Urinary bladder (tissue), 4 donors: ENCODE data around the gene MANBA. TPM values are rescaled to one million over a fixed set of nuclear protein-coding genes. Genes with fewer than 3 reads are reported as not detected.
A peak's percentile ranks its signal among the peaks of the same experiment; 100 is the strongest.
"Not testable (repeated sequence)": the region's sequence is repeated elsewhere in the genome, so short reads cannot be mapped to it uniquely, and the experiment has no call there.

Experiments used
- DNase-seq: peaks from one replicate; pipeline ENCODE4 v3.0.0-alpha.2; 2015; ENCODE audit errors: extremely low spot score
- H3K27ac ChIP-seq: one replicate; pipeline ENCODE4 v1.5.1; 2013; ENCODE audit warnings: low read depth, mild to moderate bottlenecking, moderate library complexity
- H3K36me3 ChIP-seq: one replicate; pipeline ENCODE4 v1.6.1; 2013; ENCODE audit warnings: mild to moderate bottlenecking, moderate library complexity; ENCODE audit not compliant: insufficient read depth
- H3K4me1 ChIP-seq: one replicate; pipeline ENCODE4 v1.6.1; 2013; ENCODE audit warnings: mild to moderate bottlenecking, moderate library complexity; ENCODE audit not compliant: insufficient read depth
- H3K4me3 ChIP-seq: one replicate; pipeline ENCODE4 v1.5.1; 2013; ENCODE audit warnings: low read depth, low read length
- WGBS: extraction: QIAGEN DNeasy Blood & Tissue Kit; methylation state at CpG from one replicate; pipeline ENCODE4 v1.1.7; 2013; 5-methylcytosine and 5-hydroxymethylcytosine counted together
- polyA plus RNA-seq: library from polyadenylated mRNA; stranded (reverse); fragments of 200-250 nt; gene quantifications from one replicate; pipeline ENCODE4 v1.2.3, GENCODE V29; 2013
- total RNA-seq: library from RNA; depleted of rRNA; stranded (reverse); fragments of >200 nt; gene quantifications from one replicate; pipeline ENCODE4 v1.2.3, GENCODE V29; 2014
- donor health status: healthy with polysubstance abuse.
- donor health status: healthy.

Gene MANBA
- total and polyA plus RNA-seq, 2 donors: 23.3 to 62.2 TPM

DNA sequence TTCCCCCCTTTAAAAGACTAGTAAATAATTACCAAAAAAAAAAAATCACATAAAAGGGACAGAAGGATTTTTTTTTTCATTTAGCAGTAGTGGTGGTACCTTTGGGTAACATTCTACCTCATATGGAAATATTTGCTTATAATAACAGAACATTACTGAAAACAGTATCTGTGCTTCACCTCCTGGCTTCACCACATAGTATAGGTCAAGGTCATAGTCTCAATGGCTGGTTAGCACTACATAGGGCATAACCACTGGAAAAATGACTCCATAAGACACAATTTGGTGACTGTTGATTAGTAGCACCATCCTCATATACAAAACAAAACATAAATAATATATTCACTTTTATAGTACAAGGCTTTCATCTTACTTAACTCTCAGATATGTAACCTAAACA is 34.7 kb downstream of the MANBA start:
- DNase-seq: no peak
- H3K4me3 ChIP-seq: no peak overlapping the region
- H3K4me1 ChIP-seq: no peaks in the 10 kb centered on the region
- H3K36me3 ChIP-seq: peaks cover 3% of the 10 kb centered on the region
- H3K27ac ChIP-seq: no peak overlapping the region

DNA sequence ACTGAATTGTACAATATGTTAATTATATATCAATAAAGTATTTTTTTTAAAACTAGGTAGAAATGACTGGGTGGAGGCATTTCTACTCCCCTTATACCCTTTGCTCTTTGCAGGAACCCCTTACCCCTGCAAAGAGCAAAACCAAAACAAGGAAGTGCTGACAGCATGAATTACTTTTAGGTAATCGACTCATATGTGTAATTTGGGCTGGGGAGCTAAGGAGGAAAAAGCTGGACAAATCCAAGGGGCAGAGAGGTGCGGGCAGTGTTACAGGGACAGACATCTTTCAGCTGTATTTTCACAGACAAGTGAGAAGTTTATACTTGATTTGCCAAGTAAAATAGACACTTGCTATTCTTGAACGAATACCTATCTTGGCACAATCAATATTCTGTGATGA is 35.5 kb downstream of the MANBA start:
- H3K36me3 ChIP-seq: peaks cover 3% of the 10 kb centered on the region
- no peak overlapping the region for H3K27ac ChIP-seq
- WGBS: 80% methylated on average over 3 of the region's 3 CpGs
- DNase-seq: no peak
- H3K4me1 ChIP-seq: no peaks in the 10 kb centered on the region
- no peak overlapping the region for H3K4me3 ChIP-seq

DNA sequence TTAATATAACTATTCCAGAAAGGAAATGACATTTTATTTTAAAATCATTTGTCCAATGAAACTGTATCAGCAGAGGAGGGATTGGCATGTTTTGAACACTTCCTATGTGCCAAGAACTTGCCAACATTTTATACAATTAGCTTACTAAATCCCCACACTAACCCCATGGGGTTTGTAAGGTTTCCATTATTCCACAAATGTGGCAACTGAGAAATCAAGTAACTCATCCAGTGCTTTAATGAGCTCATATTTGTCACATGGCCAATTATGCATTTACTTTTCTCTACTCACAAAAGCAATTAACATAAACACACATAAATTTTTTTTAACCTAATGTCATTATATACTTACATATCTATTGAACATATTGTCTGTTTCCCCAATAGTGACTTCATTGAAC is 37.3 kb downstream of the MANBA start:
- DNase-seq: no peak
- no peak overlapping the region for H3K4me3 ChIP-seq
- H3K4me1 ChIP-seq: no peaks in the 10 kb centered on the region
- H3K36me3 ChIP-seq: peaks cover 3% of the 10 kb centered on the region
- H3K27ac ChIP-seq: no peak overlapping the region

DNA sequence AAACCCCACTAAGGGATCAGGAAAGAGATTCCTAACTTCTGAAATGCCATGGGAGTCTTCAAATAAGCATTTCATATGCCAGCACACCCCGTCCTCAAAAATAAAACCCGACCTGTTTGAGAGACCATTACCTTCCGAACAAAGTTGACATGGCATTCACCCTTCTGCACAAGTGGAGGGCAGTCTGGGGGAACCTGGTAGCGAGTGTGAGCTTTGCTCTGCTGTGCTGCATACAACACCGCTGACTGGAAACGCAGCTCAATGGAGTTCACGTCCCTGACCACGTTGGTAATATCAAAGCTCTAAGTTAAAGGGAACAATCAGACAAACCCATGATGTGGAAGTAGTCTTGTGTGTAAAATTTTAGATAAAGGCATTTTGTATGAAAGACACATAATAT is 38.0 kb downstream of the MANBA start:
- no peak overlapping the region for H3K4me3 ChIP-seq
- peaks cover 3% of the 10 kb centered on the region for H3K36me3 ChIP-seq
- WGBS: 93% methylated on average over 8 of the region's 8 CpGs
- DNase-seq: no peak
- H3K27ac ChIP-seq: no peak overlapping the region
- no peaks in the 10 kb centered on the region for H3K4me1 ChIP-seq

DNA sequence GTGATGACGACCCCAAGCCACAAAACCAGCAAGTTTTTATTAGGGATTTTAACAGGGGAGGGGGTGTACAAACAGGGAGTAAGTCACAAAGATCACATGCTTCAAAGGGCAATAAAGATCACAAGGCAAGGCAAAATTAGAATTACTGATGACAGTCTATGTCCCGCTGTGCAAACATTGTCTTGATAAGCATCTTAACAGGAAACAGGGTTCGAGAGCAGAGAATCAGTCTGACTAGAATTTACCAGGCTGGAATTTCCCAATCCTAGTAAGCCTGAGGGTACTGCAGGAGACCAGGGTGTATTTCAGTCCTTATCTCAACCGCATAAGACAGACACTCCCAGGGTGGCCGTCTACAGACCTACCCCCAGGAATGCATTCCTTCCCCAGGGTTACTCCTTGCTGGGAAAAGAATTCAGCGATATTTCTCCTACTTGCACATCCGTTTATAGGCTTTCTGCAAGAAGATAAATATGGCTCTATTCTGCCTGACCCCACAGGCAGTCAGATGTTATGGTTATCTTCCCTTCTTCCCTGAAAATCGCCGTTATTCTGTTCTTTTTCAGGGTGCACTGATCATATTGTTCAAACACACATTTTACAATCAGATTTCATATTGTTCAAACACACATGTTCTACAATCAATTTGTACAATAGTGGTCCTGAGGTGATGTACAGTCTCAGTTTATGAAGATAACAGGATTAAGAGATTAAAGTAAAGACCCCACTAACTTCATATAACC is 41.8 kb downstream of the MANBA start:
- WGBS: 83% methylated on average over 9 of the region's 9 CpGs
- not testable (repeated sequence) for H3K4me1 ChIP-seq, H3K36me3 ChIP-seq, DNase-seq, H3K4me3 ChIP-seq, H3K27ac ChIP-seq

DNA sequence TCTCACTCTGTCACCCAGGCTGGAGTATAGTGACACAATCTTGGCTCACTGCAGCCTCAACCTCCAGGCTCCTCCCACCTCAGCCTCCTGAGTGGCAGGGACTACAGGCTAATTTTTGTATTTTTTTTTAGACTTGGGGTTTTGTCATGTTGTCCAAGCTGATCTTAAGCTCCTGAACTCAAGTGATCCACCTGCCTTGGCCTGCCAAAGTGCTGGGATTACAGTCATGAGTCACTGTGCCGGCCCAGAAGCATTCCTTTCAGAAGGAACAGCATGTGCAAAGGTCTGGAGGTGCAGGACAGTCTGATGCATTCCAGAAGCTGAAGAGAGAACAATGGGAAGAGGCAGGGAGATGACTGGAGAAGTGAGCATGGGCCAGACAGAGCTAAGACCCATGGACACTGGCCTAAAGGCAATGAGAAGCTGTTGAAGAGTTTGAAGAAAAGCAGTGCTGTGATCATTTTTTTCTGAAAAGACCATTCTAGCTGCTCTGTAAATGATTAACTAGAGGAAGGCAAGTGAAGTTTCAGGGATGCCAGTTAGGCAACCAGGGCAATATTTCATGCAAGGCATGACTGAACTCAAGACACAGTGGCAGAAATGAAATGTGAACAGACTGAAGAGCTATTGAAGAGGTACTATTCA is 43.2 kb downstream of the MANBA start:
- Histone ChIP-seq H3K4me3 (no peak overlapping the region), H3K36me3 (no peaks in the 10 kb centered on the region), H3K4me1 (no peaks in the 10 kb centered on the region), H3K27ac (no peak overlapping the region)
- WGBS: 55% methylated on average over 1 of the region's 1 CpG
- DNase-seq: no peak

DNA sequence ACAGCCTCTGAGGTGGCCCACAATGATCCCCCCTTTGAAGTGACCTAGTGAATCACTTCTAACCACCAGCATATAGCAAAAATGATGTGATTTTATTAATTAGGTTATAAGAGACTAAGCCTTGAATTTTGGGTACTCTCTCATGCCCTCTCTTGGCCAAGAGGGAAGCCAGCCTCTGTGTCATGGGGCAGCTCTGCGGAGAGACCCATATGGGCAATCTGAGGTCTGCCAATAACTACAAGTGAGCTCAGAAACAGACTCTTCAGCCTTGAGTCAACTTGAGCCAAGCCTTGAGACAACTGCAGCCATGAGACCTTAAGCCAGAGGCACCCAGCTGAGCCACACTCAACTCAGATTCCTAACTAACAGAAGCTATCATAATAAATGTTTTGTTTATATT is 45.7 kb downstream of the MANBA start:
- Histone ChIP-seq H3K36me3 (no peaks in the 10 kb centered on the region), H3K4me3 (no peak overlapping the region), H3K4me1 (no peaks in the 10 kb centered on the region), H3K27ac (no peak overlapping the region)
- no peak for DNase-seq
- WGBS: 88% methylated on average over 1 of the region's 1 CpG

DNA sequence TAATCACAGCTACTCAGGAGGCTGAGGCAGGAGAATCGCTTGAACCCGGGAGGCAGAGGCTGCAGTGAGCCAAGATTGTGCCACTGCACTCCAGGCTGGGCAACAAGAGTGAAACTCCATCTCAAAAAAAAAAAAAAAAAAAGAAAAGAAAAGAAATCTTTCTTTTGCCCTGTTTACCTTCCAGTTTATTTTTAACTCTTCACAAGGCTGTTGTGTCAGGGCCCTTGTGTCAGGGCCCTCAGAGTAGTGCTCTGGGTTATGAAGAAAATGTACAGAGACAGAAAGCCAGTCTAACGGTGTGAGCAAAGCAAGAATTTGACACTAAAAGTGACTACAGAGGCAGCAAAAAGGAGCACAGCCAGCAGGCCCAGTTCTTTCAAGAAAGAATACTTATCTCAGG is 47.0 kb downstream of the MANBA start:
- DNase-seq, H3K27ac ChIP-seq, H3K4me1 ChIP-seq, H3K36me3 ChIP-seq, H3K4me3 ChIP-seq: not testable (repeated sequence)
- WGBS: 94% methylated on average over 3 of the region's 3 CpGs

DNA sequence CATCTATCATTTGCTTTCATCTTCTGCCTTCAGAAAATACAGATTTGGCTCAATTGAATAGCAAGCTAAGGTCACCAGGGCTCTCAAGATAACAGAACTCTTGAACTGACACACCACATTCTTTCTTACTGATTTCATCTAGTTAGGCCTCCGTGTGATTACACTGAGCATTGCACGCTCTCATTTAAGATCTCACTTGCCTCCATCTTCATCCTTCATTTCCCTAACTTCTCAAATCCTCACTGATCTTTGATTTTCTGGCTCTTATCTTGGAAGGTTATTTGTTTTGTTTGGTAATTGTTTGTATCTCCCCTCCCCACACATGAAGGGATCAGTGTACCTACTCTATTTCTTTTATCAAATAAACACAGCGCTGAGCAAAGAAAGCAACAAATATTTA is 47.7 kb downstream of the MANBA start:
- DNase-seq: no peak
- no peaks in the 10 kb centered on the region for H3K36me3 ChIP-seq
- peak overlapping the region; percentile 10 for H3K27ac ChIP-seq
- H3K4me1 ChIP-seq: no peaks in the 10 kb centered on the region
- 42% methylated on average over 3 of the region's 3 CpGs for WGBS
- H3K4me3 ChIP-seq: no peak overlapping the region

DNA sequence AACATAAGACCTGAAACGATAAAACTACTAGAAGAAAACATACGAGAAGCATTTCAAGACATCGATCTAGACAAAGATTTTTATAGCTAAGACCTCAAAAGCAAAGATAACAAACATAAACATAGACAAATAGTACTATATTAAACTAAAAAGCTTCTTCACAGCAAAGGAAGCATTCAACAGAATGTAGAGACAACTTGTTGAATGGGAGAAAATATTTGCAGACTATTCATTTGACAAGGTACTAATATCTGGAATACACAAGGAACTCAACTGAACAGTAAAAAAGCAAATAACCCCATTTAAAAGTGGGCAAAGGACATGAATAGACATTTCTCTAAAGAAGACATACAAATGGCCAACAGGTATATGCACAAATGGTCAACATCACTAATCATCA is 49.8 kb downstream of the MANBA start:
- DNase-seq: no peak
- Histone ChIP-seq H3K27ac (no peak overlapping the region), H3K36me3 (no peaks in the 10 kb centered on the region), H3K4me1 (no peaks in the 10 kb centered on the region), H3K4me3 (no peak overlapping the region)
- 36% methylated on average over 3 of the region's 3 CpGs for WGBS

DNA sequence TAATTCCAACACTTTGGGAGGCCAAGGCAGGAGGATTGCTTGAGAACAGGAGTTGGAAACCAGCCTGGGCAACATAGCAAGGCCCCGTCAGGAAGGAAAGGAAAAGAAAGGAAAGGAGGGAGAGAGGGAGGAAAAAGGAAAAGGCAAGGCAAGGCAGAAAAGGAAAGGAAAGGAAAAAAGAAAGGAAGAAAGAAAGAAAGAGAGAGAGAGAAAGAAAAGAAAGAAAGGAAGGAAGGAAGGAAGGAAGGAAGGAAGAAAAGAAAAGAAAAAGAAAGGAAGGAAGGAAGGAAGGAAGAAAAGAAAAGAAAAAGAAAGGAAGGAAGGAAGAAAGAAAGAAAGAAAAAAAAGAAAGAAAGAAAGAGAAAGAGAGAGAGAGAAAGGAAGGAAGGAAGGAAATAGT is 51.7 kb downstream of the MANBA start:
- H3K4me3 ChIP-seq, DNase-seq, H3K36me3 ChIP-seq, H3K4me1 ChIP-seq, H3K27ac ChIP-seq: not testable (repeated sequence)
- 98% methylated on average over 1 of the region's 1 CpG for WGBS

DNA sequence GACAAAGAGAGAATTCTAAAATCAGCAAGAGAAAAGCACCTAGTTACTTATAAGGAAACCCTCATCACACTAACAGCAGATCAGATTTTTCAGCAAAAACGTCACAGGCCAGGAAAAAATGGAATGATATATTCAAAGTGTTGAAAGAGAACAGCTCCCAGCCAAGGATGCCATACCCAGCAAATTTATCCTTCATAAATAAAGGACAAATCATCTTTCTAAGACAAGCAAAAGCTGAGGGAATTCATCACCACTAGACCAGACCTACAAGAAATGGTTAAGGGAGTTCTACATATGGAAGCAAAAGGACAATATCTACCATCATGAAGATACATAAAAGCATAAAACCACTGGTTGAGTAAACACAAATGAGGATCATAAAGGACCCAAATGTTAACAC is 53.6 kb downstream of the MANBA start:
- no peak for DNase-seq

DNA sequence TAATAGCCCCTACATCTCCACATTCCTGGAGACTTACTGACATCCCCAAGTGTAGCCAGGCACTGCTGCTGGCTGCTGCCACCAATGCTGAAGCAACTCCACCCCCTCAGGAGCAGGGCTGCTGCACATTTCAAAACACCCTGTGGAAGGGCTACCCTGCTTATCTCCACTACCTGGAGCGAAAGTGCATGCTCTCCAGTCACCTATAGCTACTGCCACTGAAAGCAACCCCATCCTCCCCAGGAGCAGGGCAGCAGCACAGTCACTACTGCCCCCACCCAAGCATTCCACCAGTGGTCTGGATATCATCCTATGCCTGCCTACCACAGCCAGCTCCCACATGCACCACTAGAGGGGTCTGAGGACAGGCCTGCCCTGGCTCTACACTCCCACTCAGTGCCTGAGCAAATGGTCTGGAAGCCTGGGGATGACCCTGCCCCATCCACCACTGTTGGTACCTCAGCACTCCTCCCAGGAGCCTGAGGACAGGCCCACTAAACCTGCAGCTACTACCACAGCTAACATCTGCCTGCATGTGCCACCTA is 55.3 kb downstream of the MANBA start:
- H3K27ac ChIP-seq: no peak overlapping the region
- WGBS: 98% methylated on average over 1 of the region's 1 CpG
- no peak for DNase-seq
- no peaks in the 10 kb centered on the region for H3K36me3 ChIP-seq
- no peaks in the 10 kb centered on the region for H3K4me1 ChIP-seq
- H3K4me3 ChIP-seq: no peak overlapping the region

More for the DNA sequence above, 53.6 kb downstream of the MANBA start:
- 82% methylated on average over 1 of the region's 1 CpG for WGBS
- no peaks in the 10 kb centered on the region for H3K36me3 ChIP-seq
- H3K4me1 ChIP-seq: no peaks in the 10 kb centered on the region
- no peak overlapping the region for H3K27ac ChIP-seq
- no peak overlapping the region for H3K4me3 ChIP-seq

DNA sequence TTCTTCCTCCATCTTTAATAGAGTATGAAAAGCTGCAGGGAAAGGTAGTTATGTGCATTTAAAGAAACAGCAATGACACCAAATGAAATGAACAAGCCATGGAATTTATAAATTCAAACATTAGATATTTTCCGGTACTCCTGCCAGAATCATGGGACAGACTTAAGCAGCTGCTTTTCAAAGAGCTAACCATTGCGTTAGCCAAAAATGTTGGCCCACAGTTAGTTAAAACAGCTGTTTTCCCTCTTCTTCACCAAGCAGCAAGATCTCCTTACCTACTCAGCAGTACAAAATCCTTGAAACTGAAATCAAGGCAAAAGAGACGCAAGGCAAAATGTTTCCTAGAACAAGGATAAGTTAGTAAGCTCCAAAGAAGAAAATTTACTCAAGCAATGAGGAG is 64.0 kb downstream of the MANBA start:
- no peak for DNase-seq
- Histone ChIP-seq H3K4me1 (no peaks in the 10 kb centered on the region), H3K4me3 (no peak overlapping the region), H3K36me3 (no peaks in the 10 kb centered on the region), H3K27ac (no peak overlapping the region)
- 30% methylated on average over 3 of the region's 3 CpGs for WGBS
